Spleen (tissue), 7 donors: ENCODE measurements around the gene UQCC2.

Source experiments
- POLR2AphosphoS5 ChIP-seq, 3 donors: sonication (generic); formaldehyde crosslinking; IDR thresholded peaks; one replicate each; pipeline ENCODE4 v1.5.1; 2017; ENCODE audit warnings: antibody characterized with exemption in 3 of 3
- TF ChIP-seq, protein P1 (sequence below), 11 experiments: fragments of 200-600 bp in 7 of 11; fragments of 450-650 bp in 4 of 11; sonication (generic) in 4 of 11; IDR thresholded peaks in 8 of 11; conservative IDR thresholded peaks in 3 of 11; 1 replicate in 7 of 11; 2 replicates in 4 of 11; pipeline versions ENCODE4 v1.4.0 to v1.8.0; 2016 to 2021; ENCODE audit warnings: antibody characterized with exemption in 11 of 11, inconsistent platforms in 4 of 11, mild to moderate bottlenecking in 1 of 11
- donor health status: DM: no; HTN: no; CAD: no; lungs with moderate emphysema.
- donor health status: DM: no; HTN: no; CAD: no.
- donor health status: DM: no; HTN: no; CAD: no.

DNA sequence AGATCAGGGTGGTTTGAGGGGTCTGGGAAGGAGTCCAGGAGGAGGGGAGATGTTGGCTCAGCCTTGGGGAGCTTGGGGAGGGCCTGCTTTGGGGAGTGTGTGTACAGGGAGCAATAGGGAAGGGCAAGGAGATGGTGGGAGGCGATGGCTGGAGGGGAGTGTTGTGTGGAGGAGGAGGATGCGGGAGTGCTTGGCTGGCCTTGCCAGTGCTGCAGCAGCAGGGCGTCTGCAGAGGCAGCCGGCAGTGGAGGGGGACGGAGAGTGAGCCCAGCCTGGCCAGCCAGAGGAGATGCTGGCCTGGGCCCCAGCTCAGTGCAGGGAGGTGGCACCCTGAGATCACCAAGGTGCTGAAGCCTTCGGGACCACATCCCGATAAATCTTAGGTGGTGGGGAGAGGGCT is 31.3 kb upstream of the UQCC2 start:
- TF ChIP-seq, protein P1, sequence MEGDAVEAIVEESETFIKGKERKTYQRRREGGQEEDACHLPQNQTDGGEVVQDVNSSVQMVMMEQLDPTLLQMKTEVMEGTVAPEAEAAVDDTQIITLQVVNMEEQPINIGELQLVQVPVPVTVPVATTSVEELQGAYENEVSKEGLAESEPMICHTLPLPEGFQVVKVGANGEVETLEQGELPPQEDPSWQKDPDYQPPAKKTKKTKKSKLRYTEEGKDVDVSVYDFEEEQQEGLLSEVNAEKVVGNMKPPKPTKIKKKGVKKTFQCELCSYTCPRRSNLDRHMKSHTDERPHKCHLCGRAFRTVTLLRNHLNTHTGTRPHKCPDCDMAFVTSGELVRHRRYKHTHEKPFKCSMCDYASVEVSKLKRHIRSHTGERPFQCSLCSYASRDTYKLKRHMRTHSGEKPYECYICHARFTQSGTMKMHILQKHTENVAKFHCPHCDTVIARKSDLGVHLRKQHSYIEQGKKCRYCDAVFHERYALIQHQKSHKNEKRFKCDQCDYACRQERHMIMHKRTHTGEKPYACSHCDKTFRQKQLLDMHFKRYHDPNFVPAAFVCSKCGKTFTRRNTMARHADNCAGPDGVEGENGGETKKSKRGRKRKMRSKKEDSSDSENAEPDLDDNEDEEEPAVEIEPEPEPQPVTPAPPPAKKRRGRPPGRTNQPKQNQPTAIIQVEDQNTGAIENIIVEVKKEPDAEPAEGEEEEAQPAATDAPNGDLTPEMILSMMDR (IDR thresholded peaks at IDR 0.05 in 8 of 11, conservative IDR thresholded peaks at IDR 0.05 in 3 of 11), result no peak
- TF ChIP-seq POLR2AphosphoS5 (IDR thresholded peaks at IDR 0.05), result peak in 2 of 3 donors; percentile 61 to 62
